CD8-positive, alpha-beta memory T cell (primary cell): ENCODE data around the gene GGN. TPM values are rescaled to one million over a fixed set of nuclear protein-coding genes. Genes with fewer than 3 reads are reported as not detected.
A peak's percentile ranks its signal among the peaks of the same experiment; 100 is the strongest.
"Not testable (repeated sequence)": the region's sequence is repeated elsewhere in the genome, so short reads cannot be mapped to it uniquely, and the experiment has no call there.

Experiments
- CTCF ChIA-PET: fragments of 350-600 bp; sonication (Branson Sonifier 250); formaldehyde crosslinking; loops from one replicate; lab custom pipeline; 2021; ENCODE audit warnings: antibody characterized with exemption; lab: Charles Lee
- POLR2A ChIA-PET: fragments of 350-600 bp; sonication (Branson Sonifier 250); formaldehyde crosslinking; loops from one replicate; lab custom pipeline; 2021; ENCODE audit warnings: antibody characterized with exemption; lab: Charles Lee
- DNase-seq, 5 donors: peaks; one replicate each; pipeline versions ENCODE4 v3.0.0 to v3.0.0-alpha.2; 2020 to 2022; ENCODE audit warnings: mixed read lengths in 1 of 5
- H3K27ac ChIP-seq: one replicate; pipeline ENCODE4 v1.7.0; 2013; ENCODE audit warnings: low read depth, mild to moderate bottlenecking, low read length, moderate library complexity
- H3K27me3 ChIP-seq: 2 replicates; pipeline ENCODE4 v1.7.0; 2013; ENCODE audit warnings: low read length, mild to moderate bottlenecking; ENCODE audit not compliant: insufficient read depth, poor library complexity, severe bottlenecking
- H3K36me3 ChIP-seq: 2 replicates; pipeline ENCODE4 v1.7.0; 2013; ENCODE audit warnings: mild to moderate bottlenecking, low read length, moderate library complexity; ENCODE audit not compliant: insufficient read depth
- H3K4me1 ChIP-seq: 2 replicates; pipeline ENCODE4 v1.7.0; 2013; ENCODE audit warnings: mild to moderate bottlenecking, low read length, moderate library complexity; ENCODE audit not compliant: insufficient read depth
- H3K4me3 ChIP-seq: 2 replicates; pipeline ENCODE4 v1.7.0; 2013; ENCODE audit warnings: mild to moderate bottlenecking, low read length
- H3K9me3 ChIP-seq: 2 replicates; pipeline ENCODE4 v1.7.0; 2013; ENCODE audit warnings: mild to moderate bottlenecking, low read length
- H3K27ac Mint-ChIP-seq, 8 donors: one replicate each; pipeline ENCODE4 v1.8.0; 2020 to 2021; ENCODE audit warnings: mixed read lengths in 8 of 8, mild to moderate bottlenecking in 6 of 8, inconsistent platforms in 3 of 8, moderate library complexity in 3 of 8
- H3K27me3 Mint-ChIP-seq, 2 donors: one replicate each; pipeline ENCODE4 v1.8.0; 2020 to 2021; ENCODE audit warnings: mixed read lengths in 2 of 2, mild to moderate bottlenecking in 1 of 2, moderate library complexity in 1 of 2
- H3K36me3 Mint-ChIP-seq, 3 donors: one replicate each; pipeline ENCODE4 v1.8.0; 2020 to 2021; ENCODE audit warnings: mixed read lengths in 3 of 3, inconsistent platforms in 1 of 3, mild to moderate bottlenecking in 1 of 3
- H3K4me1 Mint-ChIP-seq, 3 donors: one replicate each; pipeline ENCODE4 v1.8.0; 2020 to 2021; ENCODE audit warnings: mixed read lengths in 3 of 3, inconsistent platforms in 1 of 3, mild to moderate bottlenecking in 1 of 3
- H3K4me3 Mint-ChIP-seq, 7 donors: one replicate each; pipeline ENCODE4 v1.8.0; 2020 to 2021; ENCODE audit warnings: mixed read lengths in 7 of 7, mild to moderate bottlenecking in 6 of 7, moderate library complexity in 4 of 7, inconsistent platforms in 2 of 7
- H3K9me3 Mint-ChIP-seq, 5 donors: one replicate each; pipeline ENCODE4 v1.8.0; 2020 to 2022; ENCODE audit warnings: mixed read lengths in 5 of 5, mild to moderate bottlenecking in 3 of 5, moderate library complexity in 2 of 5, inconsistent platforms in 1 of 5
- polyA plus RNA-seq: library from polyadenylated mRNA; unstranded; fragments of 300-500 nt; fragmentation: Illumina TruSeq; gene quantifications from one replicate; pipeline ENCODE4 v1.2.3, GENCODE V29; 2021
- total RNA-seq, 2 experiments: library from RNA; stranded (reverse); gene quantifications; one replicate each; pipeline ENCODE4 v1.2.3, GENCODE V29; 2021

The GGN gene
- total and polyA plus RNA-seq, 3 experiments from 2014 or later = 0.15 TPM; not detected in 2

GRCh38 chr19:38370299-38370698, 17.5 kb downstream of the GGN start:
- Histone ChIP-seq H3K4me1 (peaks cover 3% of the 10 kb centered on the region), H3K27me3 (no peaks in the 10 kb centered on the region), H3K36me3 (no peaks in the 10 kb centered on the region), H3K9me3 (no peaks in the 10 kb centered on the region), H3K27ac (no peak overlapping the region), H3K4me3 (no peak overlapping the region)
- CTCF ChIA-PET = interaction anchor here (1.8 kb wide), 1 partner anchor 33 kb away, joined by 4 read pairs; the partner anchor contains the start of gene FAM98C
- DNase-seq = no peak
- POLR2A ChIA-PET = no interaction called here
- peaks cover 12 to 19% of the 10 kb centered on the region in 2 donors for H3K27me3 Mint-ChIP-seq
- H3K4me3 Mint-ChIP-seq = peak overlapping the region in 1 of 7 donors; percentile 68
- peaks cover 12 to 13% (median 12%) of the 10 kb centered on the region in 3 donors for H3K4me1 Mint-ChIP-seq
- H3K9me3 Mint-ChIP-seq = no peaks in the 10 kb centered on the region
- peaks cover 0 to 8% (median 1%) of the 10 kb centered on the region in 3 donors for H3K36me3 Mint-ChIP-seq
- peak overlapping the region in 2 of 8 donors; percentile 66 to 85 for H3K27ac Mint-ChIP-seq

GRCh38 chr19:38369584-38369983, 18.2 kb downstream of the GGN start:
- Histone ChIP-seq H3K36me3 (no peaks in the 10 kb centered on the region), H3K27me3 (no peaks in the 10 kb centered on the region), H3K9me3 (no peaks in the 10 kb centered on the region), H3K27ac (no peak overlapping the region), H3K4me3 (no peak overlapping the region), H3K4me1 (no peaks in the 10 kb centered on the region)
- Mint-ChIP-seq H3K4me1 (peaks cover 5 to 6% (median 5%) of the 10 kb centered on the region in 3 donors), H3K9me3 (no peaks in the 10 kb centered on the region), H3K36me3 (peaks cover 0 to under 1% (median 0%) of the 10 kb centered on the region in 3 donors), H3K27ac (peak overlapping the region in 1 of 8 donors; percentile 13), H3K4me3 (peak overlapping the region in 1 of 7 donors; percentile 21), H3K27me3 (peaks cover 12 to 19% of the 10 kb centered on the region in 2 donors)
- ChIA-PET POLR2A (no interaction called here), CTCF (interaction anchor here (1.8 kb wide), 1 partner anchor 33 kb away, joined by 4 read pairs; the partner anchor contains the start of gene FAM98C)
- no peak for DNase-seq

- Histone ChIP-seq H3K27ac (no peak overlapping the region), H3K36me3 (no peaks in the 10 kb centered on the region), H3K4me1 (peaks cover 8% of the 10 kb centered on the region), H3K9me3 (no peaks in the 10 kb centered on the region), H3K4me3 (no peak overlapping the region), H3K27me3 (no peaks in the 10 kb centered on the region)
- Mint-ChIP-seq H3K27ac (no peak overlapping the region), H3K4me3 (no peak overlapping the region), H3K36me3 (no peaks in the 10 kb centered on the region), H3K9me3 (no peaks in the 10 kb centered on the region), H3K27me3 (peaks cover 12 to 19% of the 10 kb centered on the region in 2 donors), H3K4me1 (peaks cover 0 to 9% (median 0%) of the 10 kb centered on the region in 3 donors)
- ChIA-PET POLR2A (no interaction called here), CTCF (no interaction called here)
- DNase-seq = no peak
These were observed 20.8 kb downstream of the GGN start for GRCh38 chr19:38367041-38367440.

GRCh38 chr19:38362946-38363688, 24.7 kb downstream of the GGN start:
- H3K27ac Mint-ChIP-seq, CTCF ChIA-PET, H3K27me3 ChIP-seq, H3K36me3 Mint-ChIP-seq, H3K9me3 Mint-ChIP-seq, H3K9me3 ChIP-seq, DNase-seq, H3K27ac ChIP-seq, H3K36me3 ChIP-seq: not testable (repeated sequence)
- peaks cover 12% of the 10 kb centered on the region for H3K4me1 ChIP-seq
- POLR2A ChIA-PET = interaction anchor here (1.1 to 2.3 kb wide), 3 partner anchors 10 to 33 kb away, joined by 4 to 11 read pairs (median 9); partner anchors contain the start of gene PSMD8
- H3K27me3 Mint-ChIP-seq = peaks cover 5 to 11% of the 10 kb centered on the region in 2 donors
- peak overlapping the region; percentile 17 to 93 (median 65) for H3K4me3 Mint-ChIP-seq
- H3K4me1 Mint-ChIP-seq = peaks cover 8 to 22% (median 13%) of the 10 kb centered on the region in 3 donors
- peak overlapping the region; percentile 66 for H3K4me3 ChIP-seq

GRCh38 chr19:38362076-38362945, 25.5 kb downstream of the GGN start:
- peak; percentile 43 to 76 (median 50) for DNase-seq
- Mint-ChIP-seq H3K36me3 (no peaks in the 10 kb centered on the region), H3K4me3 (peak overlapping the region; percentile 69 to 93 (median 84)), H3K4me1 (peaks cover 8 to 22% (median 13%) of the 10 kb centered on the region in 3 donors), H3K27ac (peak overlapping the region in 4 of 8 donors; percentile 10 to 82 (median 36)), H3K27me3 (peaks cover 5 to 7% of the 10 kb centered on the region in 2 donors), H3K9me3 (no peaks in the 10 kb centered on the region)
- ChIA-PET CTCF (interaction anchor here (2.0 kb wide), 1 partner anchor 27 kb away, joined by 7 read pairs; the partner anchor contains the start of gene CATSPERG), POLR2A (interaction anchor here (1.0 to 2.3 kb wide), 4 partner anchors 11 to 34 kb away, joined by 3 to 11 read pairs (median 6); partner anchors contain the start of genes GGN and PSMD8)
- H3K36me3 ChIP-seq = no peaks in the 10 kb centered on the region
- H3K27me3 ChIP-seq = no peaks in the 10 kb centered on the region
- H3K27ac ChIP-seq = no peak overlapping the region
- peaks cover 12% of the 10 kb centered on the region for H3K4me1 ChIP-seq
- no peaks in the 10 kb centered on the region for H3K9me3 ChIP-seq
- H3K4me3 ChIP-seq = peak overlapping the region; percentile 66

- peak; percentile 37 to 72 (median 48) for DNase-seq
- no peaks in the 10 kb centered on the region for H3K9me3 Mint-ChIP-seq
- ChIA-PET CTCF (interaction anchor here (1.6 to 2.0 kb wide), 2 partner anchors 26 to 41 kb away, joined by 5 to 7 read pairs; partner anchors contain the start of genes CATSPERG and FAM98C), POLR2A (interaction anchor here (1.0 to 2.3 kb wide), 3 partner anchors 12 to 34 kb away, joined by 3 to 11 read pairs (median 9); partner anchors contain the start of genes GGN and PSMD8)
- peak overlapping the region; percentile 69 to 93 (median 84) for H3K4me3 Mint-ChIP-seq
- H3K4me1 Mint-ChIP-seq = peaks cover 8 to 22% (median 13%) of the 10 kb centered on the region in 3 donors
- peaks cover 3 to 7% of the 10 kb centered on the region in 2 donors for H3K27me3 Mint-ChIP-seq
- Histone ChIP-seq H3K27ac (no peak overlapping the region), H3K4me3 (peak overlapping the region; percentile 66), H3K4me1 (peaks cover 12% of the 10 kb centered on the region), H3K27me3 (no peaks in the 10 kb centered on the region), H3K9me3 (no peaks in the 10 kb centered on the region), H3K36me3 (no peaks in the 10 kb centered on the region)
- peak overlapping the region in 1 of 8 donors; percentile 52 for H3K27ac Mint-ChIP-seq
- no peaks in the 10 kb centered on the region for H3K36me3 Mint-ChIP-seq
These were observed 26.2 kb downstream of the GGN start for GRCh38 chr19:38361633-38362075.

GRCh38 chr19:38360839-38361631, 26.8 kb downstream of the GGN start:
- Histone ChIP-seq H3K36me3 (no peaks in the 10 kb centered on the region), H3K27me3 (no peaks in the 10 kb centered on the region), H3K27ac (no peak overlapping the region), H3K4me1 (peaks cover 12% of the 10 kb centered on the region), H3K9me3 (no peaks in the 10 kb centered on the region), H3K4me3 (peak overlapping the region; percentile 39)
- ChIA-PET POLR2A (interaction anchor here (1.0 kb wide), 2 partner anchors 25 to 27 kb away, joined by 3 to 4 read pairs; partner anchors contain the start of genes CATSPERG and GGN), CTCF (interaction anchor here (0.7 to 2.0 kb wide), 3 partner anchors 26 to 55 kb away, joined by 3 to 7 read pairs (median 5); partner anchors contain the start of genes CATSPERG and FAM98C)
- Mint-ChIP-seq H3K27me3 (peaks cover 0 to 9% of the 10 kb centered on the region in 2 donors), H3K36me3 (no peaks in the 10 kb centered on the region), H3K4me3 (peak overlapping the region; percentile 69 to 93 (median 84)), H3K27ac (peak overlapping the region in 5 of 8 donors; percentile 5 to 54 (median 28)), H3K9me3 (no peaks in the 10 kb centered on the region), H3K4me1 (peaks cover 8 to 22% (median 13%) of the 10 kb centered on the region in 3 donors)
- DNase-seq = no peak
